GM12864 (cell line): Measurements from ENCODE around the gene SLC16A5.

ENCODE experiments used
- DNase-seq: peaks from one replicate; pipeline ENCODE4 v3.0.0-alpha.2; 2011; ENCODE audit warnings: low read depth
- H3K4me3 ChIP-seq: 2 replicates; pipeline ENCODE4 v1.5.1; 2011; ENCODE audit warnings: mild to moderate bottlenecking, low read depth, low read length, control low read depth
- TF ChIP-seq, protein P1 (sequence below): IDR thresholded peaks from 2 replicates; pipeline ENCODE4 v1.5.1; 2011; ENCODE audit warnings: low read depth, mild to moderate bottlenecking, moderate library complexity, low read length, control low read depth, inconsistent platforms; ENCODE audit errors: missing control alignments

Gene SLC16A5

GRCh38 chr17:75152922-75153779 is 65.4 kb downstream of the SLC16A5 start:
- DNase-seq: no peak
- H3K4me3 ChIP-seq: peak overlapping the region; percentile 100
- TF ChIP-seq, protein P1, sequence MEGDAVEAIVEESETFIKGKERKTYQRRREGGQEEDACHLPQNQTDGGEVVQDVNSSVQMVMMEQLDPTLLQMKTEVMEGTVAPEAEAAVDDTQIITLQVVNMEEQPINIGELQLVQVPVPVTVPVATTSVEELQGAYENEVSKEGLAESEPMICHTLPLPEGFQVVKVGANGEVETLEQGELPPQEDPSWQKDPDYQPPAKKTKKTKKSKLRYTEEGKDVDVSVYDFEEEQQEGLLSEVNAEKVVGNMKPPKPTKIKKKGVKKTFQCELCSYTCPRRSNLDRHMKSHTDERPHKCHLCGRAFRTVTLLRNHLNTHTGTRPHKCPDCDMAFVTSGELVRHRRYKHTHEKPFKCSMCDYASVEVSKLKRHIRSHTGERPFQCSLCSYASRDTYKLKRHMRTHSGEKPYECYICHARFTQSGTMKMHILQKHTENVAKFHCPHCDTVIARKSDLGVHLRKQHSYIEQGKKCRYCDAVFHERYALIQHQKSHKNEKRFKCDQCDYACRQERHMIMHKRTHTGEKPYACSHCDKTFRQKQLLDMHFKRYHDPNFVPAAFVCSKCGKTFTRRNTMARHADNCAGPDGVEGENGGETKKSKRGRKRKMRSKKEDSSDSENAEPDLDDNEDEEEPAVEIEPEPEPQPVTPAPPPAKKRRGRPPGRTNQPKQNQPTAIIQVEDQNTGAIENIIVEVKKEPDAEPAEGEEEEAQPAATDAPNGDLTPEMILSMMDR: no peak

DNA sequence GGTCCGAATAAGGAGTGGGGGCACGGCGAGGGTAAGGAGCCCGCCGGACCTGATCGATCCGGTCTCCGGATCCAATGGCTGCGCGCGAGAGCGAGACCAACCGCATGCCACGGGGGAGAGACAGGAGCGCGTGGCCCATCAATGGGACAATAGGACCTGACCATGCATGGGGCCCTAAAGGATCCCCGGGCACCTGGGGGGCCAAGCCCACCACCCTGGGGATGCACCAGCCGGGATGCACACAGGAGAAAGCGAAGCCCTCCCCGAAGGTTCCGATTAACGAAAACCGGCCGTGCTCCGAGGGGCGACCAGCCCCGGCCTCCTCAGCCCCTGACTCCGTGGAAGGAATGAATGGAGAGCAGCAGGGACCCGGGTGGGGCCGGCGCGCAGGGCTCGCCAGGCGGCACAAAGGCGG is 66.0 kb downstream of the SLC16A5 start:
- H3K4me3 ChIP-seq: peak overlapping the region; percentile 100
- TF ChIP-seq, protein P1: no peak
- DNase-seq: no peak

DNA sequence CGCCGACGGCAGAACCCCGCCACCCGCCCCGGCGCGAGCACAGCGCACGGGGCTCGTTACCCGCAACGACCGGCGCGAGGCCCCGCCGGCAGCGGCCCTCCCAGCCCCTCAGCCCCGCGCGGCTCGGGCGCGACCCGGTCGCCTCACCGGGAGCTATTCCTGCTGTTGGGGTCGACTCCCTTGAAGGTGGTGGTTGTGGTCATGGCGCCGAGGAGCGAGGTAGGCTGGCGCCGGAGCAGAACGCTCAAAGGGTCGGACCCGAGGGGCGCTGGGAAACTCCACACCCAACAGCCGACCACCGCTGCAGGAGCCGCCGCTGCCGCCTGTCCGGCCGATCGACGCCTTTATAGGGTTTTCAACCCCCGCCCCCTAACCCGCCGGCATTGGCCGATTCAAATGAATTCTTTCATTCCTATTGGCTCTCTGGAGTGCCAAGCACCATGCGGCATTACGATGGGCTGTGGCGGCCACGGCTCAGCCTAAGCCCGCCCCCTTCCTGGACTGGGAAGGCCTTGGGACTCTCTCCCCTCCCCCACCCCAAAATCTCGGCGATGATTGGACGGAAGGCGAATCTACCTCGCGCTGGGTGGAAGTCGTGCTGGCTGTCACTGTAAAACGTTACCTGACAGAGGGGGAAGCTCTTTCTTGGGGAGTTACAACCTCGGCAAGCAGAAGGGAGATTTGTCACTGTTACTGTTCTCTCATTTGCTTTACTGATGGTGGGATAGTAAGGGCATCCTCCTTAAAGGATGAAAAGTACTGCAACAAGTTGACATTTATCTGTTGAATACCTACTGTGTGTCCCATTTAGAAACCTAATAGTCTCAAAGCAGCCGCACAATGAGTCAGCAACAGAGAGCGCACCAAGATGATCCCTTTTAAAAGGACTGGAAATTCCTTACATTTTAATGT is 66.7 kb downstream of the SLC16A5 start, which contains the start of gene JPT1:
Gene JPT1 (minus strand): TSS at position 318 of the 912 bp plus-strand sequence. CDS start 115 bp downstream, at position 203.
- H3K4me3 ChIP-seq: peak within 1 kb of the TSS; percentile 100

DNA sequence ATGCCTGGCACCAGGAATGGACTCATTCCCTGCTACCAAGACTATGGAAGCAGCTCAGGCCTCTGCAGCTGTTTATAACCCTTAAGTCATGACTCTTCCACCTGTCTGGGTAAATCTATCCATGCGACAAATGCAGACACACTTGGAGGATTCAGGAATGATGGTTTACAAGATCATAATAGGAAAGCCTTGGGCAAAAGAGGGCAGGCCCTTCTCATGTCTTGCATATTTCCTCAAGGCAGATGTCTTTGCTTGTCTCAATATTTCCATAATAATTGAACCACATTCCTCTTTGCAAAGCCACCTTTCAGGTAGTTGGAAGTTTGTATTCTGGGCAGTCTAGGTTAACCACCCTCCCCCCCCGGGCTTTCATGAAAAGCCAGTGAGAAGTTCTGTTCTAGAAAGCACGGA is 67.4 kb downstream of the SLC16A5 start:
- no peak overlapping the region; the same call in 1 of the 2 replicates for H3K4me3 ChIP-seq
- DNase-seq: no peak
- TF ChIP-seq, protein P1: no peak

More for the DNA sequence above, 66.7 kb downstream of the SLC16A5 start, which contains the start of gene JPT1:
- DNase-seq: peak; percentile 98
- TF ChIP-seq, protein P1: no peak
